NCI-H1436 treated with DMSO at 0.1 percent for 48 hours (cell line): ENCODE measurements around the gene ATP8B3.
"Not testable (repeated sequence)": the region's sequence is repeated elsewhere in the genome, so short reads cannot be mapped to it uniquely, and the experiment has no call there.

Experiments
- DNase-seq: peaks from one replicate; lab custom pipeline; 2025; lab: John Stamatoyannopoulos, UW

The ATP8B3 gene

DNA sequence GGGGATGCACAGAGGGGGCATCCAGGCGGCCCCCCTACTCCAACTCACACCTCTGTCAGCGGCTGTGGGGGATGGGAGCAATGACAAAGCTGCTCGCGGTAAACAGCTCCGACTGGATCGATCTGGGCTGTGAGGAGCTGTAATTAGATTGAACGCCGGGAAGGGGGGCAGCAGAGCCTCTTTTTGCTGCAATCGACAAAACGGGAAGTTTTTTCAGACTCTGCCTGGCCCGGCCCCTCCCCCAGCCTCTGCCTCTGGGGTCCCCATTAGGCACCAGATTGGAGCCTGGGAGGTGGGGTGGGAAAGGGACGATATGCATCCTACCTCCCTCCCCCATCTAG, 42.5 kb downstream of the ATP8B3 start:
- DNase-seq, result no peak

- no peak for DNase-seq
Observed at GRCh38 chr19:1768918-1769644, 43.0 kb downstream of the ATP8B3 start.

DNA sequence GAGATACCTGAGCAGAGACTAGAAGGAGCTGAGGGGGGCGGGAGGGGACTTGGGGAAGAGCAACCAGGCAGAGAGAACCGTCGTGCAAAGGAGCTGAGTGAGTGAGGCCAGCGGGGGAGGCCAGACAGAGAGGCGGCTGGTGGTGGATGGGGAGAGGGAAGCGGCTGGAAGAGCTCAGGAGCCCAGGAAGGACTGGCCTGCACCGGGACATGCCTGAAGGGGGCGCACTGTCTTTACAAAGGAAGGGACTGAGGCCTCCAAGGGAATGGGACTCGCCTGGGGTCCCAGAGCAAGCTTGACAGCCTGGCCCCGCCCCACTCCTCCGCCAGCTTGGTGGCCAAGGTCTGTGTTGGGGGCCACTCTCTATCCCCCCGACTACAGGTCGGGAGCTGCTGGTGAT, 43.8 kb downstream of the ATP8B3 start:
- no peak for DNase-seq

- DNase-seq, result no peak
Observed at GRCh38 chr19:1767464-1767933, 44.6 kb downstream of the ATP8B3 start.

- DNase-seq, result no peak
Observed at GRCh38 chr19:1766800-1767352, 45.2 kb downstream of the ATP8B3 start.

DNA sequence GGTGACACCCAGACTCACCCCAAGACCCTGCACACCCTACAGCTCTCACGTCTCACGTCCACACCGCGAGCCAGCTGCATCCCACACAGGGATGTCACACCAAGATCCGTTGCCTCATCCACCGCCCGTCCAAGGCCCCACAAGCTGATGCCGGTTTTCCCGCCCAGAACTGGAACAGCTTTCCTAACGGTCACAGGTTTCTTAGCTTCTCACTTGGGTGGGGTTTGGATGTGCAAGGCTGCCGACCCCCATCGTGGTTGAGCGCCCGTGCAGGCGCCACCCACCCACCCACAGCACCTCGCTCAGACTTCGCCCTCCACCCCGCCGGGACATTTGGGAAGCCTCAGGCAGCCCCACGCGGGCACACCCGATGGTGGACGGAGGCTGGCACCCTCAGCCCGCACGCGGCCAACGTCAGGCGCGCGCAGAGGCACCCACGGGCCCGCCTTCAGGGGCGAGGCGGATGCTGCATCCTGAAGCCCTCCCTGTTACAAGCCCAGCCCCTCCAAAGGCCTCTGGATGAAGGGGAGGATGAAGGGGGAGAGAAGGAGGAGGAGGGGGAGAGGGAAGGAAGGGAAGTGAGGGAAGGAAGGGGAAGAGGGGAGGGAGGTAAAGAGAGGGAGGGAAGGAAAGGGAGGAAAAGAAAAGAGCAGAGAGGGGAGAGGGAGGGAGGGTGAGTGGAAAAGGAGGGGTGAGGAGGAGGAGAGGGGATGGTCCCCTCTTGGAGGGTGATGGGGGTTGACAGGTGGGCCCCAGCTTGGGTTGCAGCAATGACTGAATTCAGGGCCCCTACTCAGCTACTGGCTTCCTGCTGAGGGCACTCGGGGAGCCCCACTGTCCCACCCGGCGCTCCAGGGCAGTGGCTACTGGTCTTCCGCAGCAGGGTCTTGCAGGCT, 45.9 kb downstream of the ATP8B3 start:
- DNase-seq, result no peak

DNA sequence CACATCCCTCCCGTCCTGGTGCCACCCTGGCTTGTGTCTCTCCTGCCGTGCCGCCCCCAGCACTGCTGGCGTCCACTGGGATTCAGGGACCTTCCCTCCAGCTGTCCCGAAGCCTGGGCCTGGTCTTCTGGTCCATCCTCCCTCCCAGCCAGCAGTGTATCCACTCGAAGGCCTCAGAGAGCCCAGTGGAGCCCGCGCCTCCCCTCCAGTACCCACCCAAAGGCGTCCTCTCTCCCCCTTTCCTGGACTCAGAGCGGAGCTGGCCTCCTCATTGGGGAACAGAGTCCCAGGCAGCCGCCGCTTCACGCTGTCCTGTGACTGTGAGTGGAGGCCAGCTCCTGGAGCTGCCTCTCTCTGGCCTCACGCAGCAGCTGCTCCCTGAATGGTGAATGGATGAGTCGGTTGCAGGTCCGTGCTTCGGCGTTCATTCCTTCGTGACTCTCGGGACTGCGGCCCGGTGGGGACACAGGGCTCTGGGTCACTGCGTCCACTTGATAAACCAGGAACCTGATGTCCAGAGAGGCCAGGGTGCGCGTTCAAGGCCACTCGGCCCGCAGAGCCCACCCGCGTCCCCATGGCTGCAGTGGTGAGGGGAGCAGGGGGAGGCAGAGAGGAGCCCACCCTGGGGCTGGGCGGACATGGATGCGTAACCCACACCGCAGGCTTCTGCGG, 46.7 kb downstream of the ATP8B3 start:
- DNase-seq, result no peak

DNA sequence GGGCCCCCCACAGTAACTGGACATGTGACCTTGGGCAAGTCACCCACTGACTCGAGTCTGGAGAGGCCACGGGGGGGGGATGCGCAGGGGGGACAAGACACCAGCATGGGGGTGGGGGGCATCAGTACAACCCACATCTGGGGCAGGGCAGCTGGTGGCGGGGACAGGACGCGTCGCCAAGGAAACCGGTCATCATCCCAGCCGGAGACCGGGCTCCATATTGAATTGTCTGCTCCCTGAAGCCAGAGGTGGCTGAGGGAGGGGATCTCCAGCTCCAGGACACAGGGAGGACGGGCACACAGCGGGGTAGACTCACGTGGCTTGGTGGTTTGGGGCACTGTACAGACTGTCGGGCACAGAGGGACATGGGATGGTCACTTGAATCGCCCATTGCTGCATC, 47.3 kb downstream of the ATP8B3 start:
- DNase-seq, result no peak

- DNase-seq, result no peak
Observed at GRCh38 chr19:1763648-1764639, 48.1 kb downstream of the ATP8B3 start.

- DNase-seq, result no peak
Observed at GRCh38 chr19:1762243-1763117, 49.6 kb downstream of the ATP8B3 start.

DNA sequence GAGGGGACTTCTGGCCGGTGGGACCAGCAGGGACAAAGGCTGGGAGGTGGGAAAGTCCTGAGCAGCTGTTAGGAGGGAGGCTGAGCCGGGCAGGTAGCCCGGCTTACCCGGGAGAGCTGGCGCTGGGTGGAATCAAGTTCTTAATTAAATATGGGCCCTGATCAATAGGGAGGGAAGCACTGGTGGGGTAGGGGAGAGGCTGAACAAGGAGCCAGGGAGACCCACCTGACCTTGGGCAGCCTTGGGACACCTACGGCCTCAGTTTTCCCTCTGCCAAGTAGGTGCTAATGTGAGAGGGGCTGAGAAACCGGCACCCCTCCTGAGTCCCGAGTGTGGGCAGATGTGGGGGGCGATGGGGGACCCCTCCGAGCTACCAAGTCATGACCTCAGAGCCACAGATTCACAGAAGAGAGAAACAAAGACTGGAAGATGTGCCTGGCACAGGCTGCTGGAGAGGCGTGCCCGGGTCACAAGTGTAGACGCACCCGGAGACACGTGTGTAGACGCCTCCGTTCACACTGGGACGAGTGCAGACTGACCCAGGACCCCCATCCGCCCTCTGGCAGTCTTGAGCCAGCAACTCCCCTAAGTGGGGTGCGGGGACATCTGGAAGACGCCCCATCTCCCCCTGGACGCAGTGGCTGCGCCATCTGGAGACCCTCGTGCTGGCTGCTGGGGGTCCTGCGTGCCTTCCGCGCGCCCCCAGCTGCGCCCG, 50.4 kb downstream of the ATP8B3 start:
- DNase-seq, result no peak

- not testable (repeated sequence) for DNase-seq
Observed at GRCh38 chr19:1760786-1761527, 51.1 kb downstream of the ATP8B3 start.

GRCh38 chr19:1760020-1760419, 52.1 kb downstream of the ATP8B3 start:
- DNase-seq, result no peak

DNA sequence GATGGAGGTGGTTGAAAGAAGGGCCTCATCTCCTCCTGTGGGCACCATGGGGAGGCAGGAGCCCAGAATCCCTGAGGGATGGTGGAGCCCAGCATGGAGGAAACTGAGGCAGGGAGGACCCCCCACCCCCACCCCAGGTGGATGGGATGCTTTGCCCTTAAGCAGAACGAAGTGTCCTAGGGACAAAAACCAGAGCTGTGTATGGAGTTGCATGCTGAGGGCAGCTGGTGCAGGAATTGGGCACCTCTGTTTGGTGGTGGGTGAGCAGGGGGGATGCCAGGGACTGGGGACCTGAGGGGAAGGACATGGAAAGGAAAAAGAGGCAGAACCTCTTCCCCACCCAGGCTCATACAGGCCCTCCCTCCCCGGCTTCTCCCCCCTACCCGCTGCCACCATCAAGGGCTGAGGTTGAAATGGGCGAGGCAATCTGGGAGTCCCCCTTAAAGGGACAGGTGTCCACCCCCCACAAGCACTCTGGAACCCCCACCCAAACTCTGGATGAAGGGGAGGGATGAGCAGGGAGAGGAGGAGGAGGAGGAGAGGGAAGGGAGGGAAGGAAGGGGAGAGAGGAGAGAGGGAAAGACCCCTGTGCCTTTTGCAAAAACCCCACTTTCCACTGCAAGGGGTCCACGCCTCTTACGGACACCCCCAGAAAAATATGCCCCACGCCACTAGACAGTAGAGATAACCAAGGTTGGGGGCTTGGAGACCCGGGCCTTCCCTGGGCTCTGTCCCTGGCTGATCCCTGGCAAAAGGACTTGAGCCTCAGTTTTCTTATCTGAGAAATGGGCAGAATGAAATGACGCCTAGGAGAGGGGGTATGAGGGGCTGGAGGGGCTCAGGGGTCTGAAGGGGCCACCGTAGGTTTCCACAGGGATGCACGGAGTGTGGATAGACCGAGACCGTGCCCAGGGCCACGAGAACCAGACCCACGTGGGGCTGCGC, 52.8 kb downstream of the ATP8B3 start:
- no peak for DNase-seq

GRCh38 chr19:1758231-1758577, 53.9 kb downstream of the ATP8B3 start:
- no peak for DNase-seq

DNA sequence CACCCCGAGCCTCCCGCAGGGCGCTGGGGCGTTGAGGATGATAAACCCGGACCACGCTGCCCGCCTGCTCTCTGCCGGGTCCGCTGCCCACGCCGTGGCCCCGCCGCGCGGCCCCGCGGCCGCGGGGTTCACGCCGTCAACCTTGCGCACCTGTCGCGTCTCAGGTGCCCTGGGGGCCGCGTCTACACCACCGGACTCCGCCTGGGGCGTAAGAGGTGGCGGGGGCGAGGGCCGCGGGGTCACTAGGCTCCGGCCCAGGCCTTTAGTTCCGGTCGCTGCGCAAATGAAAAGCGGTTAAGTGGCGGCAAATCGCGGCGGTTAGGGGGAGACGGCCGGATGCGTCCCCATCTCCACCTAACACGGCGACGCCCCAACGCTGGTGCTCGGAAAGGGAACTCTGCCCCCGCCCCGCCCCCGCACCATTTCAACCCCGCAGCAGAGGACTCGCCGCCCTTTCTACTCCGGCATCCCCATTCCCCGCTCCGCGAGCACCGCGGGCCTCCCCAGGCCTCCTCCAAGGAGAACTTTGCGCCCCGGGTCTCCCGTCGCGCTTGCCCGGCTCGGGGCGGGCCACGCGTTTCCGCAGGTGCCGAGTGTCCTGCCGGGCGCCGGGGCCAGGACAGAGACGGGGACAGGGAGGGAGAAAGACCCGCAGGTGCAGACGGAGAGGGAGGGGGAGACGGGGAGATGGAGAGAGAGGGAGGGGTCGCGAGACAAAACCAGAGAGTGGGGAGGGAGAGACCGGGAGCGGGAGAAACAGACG, 54.4 kb downstream of the ATP8B3 start:
- no peak for DNase-seq
